ENCODE measurements around the gene RARB.

Gene RARB

GRCh38 chr3:25412269-25412668 lies 15.8 kb upstream of the RARB start:
- no peak for TF ChIP-seq CTCF (IDR thresholded peaks at IDR 0.05; ENCODE audit: insufficient read depth, low read length, poor library complexity, severe bottlenecking)
- Histone ChIP-seq H3K4me3 (replicated peaks; ENCODE audit: low read depth, low read length) (no peak overlapping the region), H3K27me3 (replicated peaks; ENCODE audit: control insufficient read depth, insufficient read depth, low read length) (no peaks in the 10 kb centered on the region; the same call in 1 of the 2 replicates), H3K36me3 (ENCODE audit: control insufficient read depth, insufficient read depth, low read length) (no peaks in the 10 kb centered on the region)
- no peak for DNase-seq (ENCODE audit: extremely low read depth, insufficient read length)

GRCh38 chr3:25416176-25416575 lies 11.9 kb upstream of the RARB start:
- no peaks in the 10 kb centered on the region; the same call in 1 of the 2 replicates for H3K27me3 ChIP-seq (replicated peaks; ENCODE audit: control insufficient read depth, insufficient read depth, low read length)
- H3K36me3 ChIP-seq (ENCODE audit: control insufficient read depth, insufficient read depth, low read length), result no peaks in the 10 kb centered on the region
- DNase-seq (ENCODE audit: extremely low read depth, insufficient read length), result no peak
- no peak overlapping the region for H3K4me3 ChIP-seq (replicated peaks; ENCODE audit: low read depth, low read length)
- no peak for TF ChIP-seq CTCF (IDR thresholded peaks at IDR 0.05; ENCODE audit: insufficient read depth, low read length, poor library complexity, severe bottlenecking)

GRCh38 chr3:25418596-25418995 lies 9.5 kb upstream of the RARB start:
- DNase-seq (ENCODE audit: extremely low read depth, insufficient read length), result no peak
- Histone ChIP-seq H3K4me3 (replicated peaks; ENCODE audit: low read depth, low read length) (no peak overlapping the region), H3K36me3 (ENCODE audit: control insufficient read depth, insufficient read depth, low read length) (no peaks in the 10 kb centered on the region), H3K27me3 (replicated peaks; ENCODE audit: control insufficient read depth, insufficient read depth, low read length) (no peaks in the 10 kb centered on the region; the same call in 1 of the 2 replicates)
- no peak for TF ChIP-seq CTCF (IDR thresholded peaks at IDR 0.05; ENCODE audit: insufficient read depth, low read length, poor library complexity, severe bottlenecking)

- Histone ChIP-seq H3K27me3 (replicated peaks; ENCODE audit: control insufficient read depth, insufficient read depth, low read length) (no peaks in the 10 kb centered on the region; the same call in 1 of the 2 replicates), H3K4me3 (replicated peaks; ENCODE audit: low read depth, low read length) (no peak overlapping the region), H3K36me3 (ENCODE audit: control insufficient read depth, insufficient read depth, low read length) (no peaks in the 10 kb centered on the region)
- DNase-seq (ENCODE audit: extremely low read depth, insufficient read length), result no peak
- TF ChIP-seq CTCF (IDR thresholded peaks at IDR 0.05; ENCODE audit: insufficient read depth, low read length, poor library complexity, severe bottlenecking), result no peak
These were observed 8.8 kb upstream of the RARB start for GRCh38 chr3:25419251-25419650.

- TF ChIP-seq CTCF (IDR thresholded peaks at IDR 0.05; ENCODE audit: insufficient read depth, low read length, poor library complexity, severe bottlenecking), result no peak
- DNase-seq (ENCODE audit: extremely low read depth, insufficient read length), result no peak
- H3K36me3 ChIP-seq (ENCODE audit: control insufficient read depth, insufficient read depth, low read length), result no peaks in the 10 kb centered on the region
- no peak overlapping the region for H3K4me3 ChIP-seq (replicated peaks; ENCODE audit: low read depth, low read length)
- no peaks in the 10 kb centered on the region; the same call in 1 of the 2 replicates for H3K27me3 ChIP-seq (replicated peaks; ENCODE audit: control insufficient read depth, insufficient read depth, low read length)
These were observed 7.9 kb upstream of the RARB start for GRCh38 chr3:25420147-25420546.

- TF ChIP-seq CTCF (IDR thresholded peaks at IDR 0.05; ENCODE audit: insufficient read depth, low read length, poor library complexity, severe bottlenecking), result no peak
- no peak for DNase-seq (ENCODE audit: extremely low read depth, insufficient read length)
- Histone ChIP-seq H3K36me3 (ENCODE audit: control insufficient read depth, insufficient read depth, low read length) (no peaks in the 10 kb centered on the region), H3K27me3 (replicated peaks; ENCODE audit: control insufficient read depth, insufficient read depth, low read length) (no peaks in the 10 kb centered on the region; the same call in 1 of the 2 replicates), H3K4me3 (replicated peaks; ENCODE audit: low read depth, low read length) (no peak overlapping the region)
These were observed 7.2 kb upstream of the RARB start for GRCh38 chr3:25420885-25421284.

Data from GM06990 (cell line).